ENCODE results near the gene ANP32D.
"Not testable (repeated sequence)": the region's sequence is repeated elsewhere in the genome, so short reads cannot be mapped to it uniquely, and the experiment has no call there.

Gene ANP32D

DNA sequence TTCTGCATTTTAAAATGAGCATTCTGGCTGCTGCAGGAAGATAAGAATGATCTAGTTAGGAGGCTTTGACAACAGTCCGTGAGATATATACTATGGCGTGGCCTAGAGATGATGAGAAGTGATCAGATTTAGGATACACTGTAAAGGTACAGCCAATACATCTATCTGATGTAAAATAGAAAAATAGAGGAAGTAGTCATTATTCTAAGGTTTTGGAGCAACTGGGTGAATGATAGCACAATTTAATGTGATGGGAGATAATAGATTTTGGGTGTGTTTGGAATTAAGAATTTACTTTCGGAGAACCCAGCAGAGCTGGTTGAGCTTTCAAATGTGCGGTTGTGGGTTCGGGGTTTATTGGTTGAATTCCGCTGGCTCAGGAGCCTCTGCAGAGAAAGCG is at the start of gene ANP32D:
ANP32D (plus strand) TSS at position 301 of the 400 bp plus-strand sequence. CDS start 106 bp downstream, outside the sequence.
- no peak for DNase-seq

DNA sequence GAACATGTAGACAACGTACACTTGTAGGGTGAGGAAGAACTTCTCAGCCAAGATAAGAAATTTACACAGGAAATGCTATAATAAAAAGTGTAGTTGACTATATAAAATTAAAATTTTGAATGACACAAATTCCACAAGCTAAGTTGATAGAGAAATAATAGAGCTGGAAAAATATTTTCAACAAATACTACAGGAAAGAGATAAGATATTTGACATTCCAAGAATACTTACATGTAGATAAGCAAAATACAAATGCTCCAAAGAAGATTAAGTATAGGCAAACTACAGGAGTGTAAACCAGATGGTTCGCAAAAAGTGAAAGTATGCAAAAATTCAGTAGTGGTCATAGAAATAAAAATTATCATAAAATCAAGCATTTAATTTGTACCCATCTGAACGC is 49.2 kb upstream of the ANP32D start:
- DNase-seq, result no peak

DNA sequence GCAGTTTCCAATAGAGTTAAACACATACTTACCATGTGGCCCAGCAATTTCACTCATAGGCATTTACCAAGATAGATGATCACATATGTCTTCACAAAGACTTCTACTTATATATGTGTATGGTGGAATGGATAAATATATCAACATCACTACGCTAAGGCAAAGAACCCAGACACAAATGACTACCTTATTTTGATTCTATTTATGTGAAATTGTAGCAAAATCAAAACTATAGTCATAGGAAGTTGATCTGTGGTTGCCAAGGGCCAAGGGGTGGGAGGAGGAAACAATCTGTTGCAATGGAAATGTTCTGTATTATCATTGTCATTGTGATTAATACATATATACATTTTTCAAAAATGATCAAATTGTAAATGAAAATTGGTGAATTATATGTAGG is 47.7 kb upstream of the ANP32D start:
- no peak for DNase-seq

DNA sequence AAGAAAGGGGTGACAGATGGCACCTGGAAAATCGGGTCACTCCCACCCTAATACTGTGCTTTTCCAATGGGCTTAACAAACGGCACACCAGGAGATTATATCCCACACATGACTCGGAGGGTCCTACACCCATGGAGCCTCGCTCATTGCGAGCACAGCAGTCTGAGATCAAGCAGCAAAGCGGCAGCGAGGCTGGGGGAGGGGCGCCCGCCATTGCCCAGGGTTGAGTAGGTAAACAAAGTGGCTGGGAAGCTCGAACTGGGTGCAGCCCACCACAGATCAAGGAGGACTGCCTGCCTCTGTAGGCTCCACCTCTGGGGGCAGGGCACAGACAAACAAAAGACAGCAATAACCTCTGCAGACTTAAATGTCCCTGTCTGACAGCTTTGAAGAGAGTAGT is 38.3 kb upstream of the ANP32D start:
- not testable (repeated sequence) for DNase-seq

DNA sequence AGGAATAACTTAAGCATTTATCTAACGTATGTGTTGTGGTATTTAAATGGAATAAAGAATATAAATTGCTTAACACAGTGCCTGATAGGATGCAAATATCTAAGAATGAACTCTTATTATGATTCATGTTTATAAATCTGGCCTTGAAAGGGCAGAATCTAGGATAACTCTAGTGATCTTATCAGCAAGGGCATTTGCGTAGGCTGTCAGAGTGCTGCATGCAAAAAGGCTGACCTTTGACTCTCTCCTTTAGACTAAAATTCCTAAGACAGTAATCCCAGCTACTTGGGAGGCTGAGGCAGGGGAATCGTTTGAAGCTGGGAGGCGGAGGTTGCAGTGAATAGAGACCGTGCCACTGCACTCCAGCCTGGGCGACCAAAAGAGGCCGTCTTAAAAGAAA is 31.3 kb upstream of the ANP32D start:
- DNase-seq, result no peak

DNA sequence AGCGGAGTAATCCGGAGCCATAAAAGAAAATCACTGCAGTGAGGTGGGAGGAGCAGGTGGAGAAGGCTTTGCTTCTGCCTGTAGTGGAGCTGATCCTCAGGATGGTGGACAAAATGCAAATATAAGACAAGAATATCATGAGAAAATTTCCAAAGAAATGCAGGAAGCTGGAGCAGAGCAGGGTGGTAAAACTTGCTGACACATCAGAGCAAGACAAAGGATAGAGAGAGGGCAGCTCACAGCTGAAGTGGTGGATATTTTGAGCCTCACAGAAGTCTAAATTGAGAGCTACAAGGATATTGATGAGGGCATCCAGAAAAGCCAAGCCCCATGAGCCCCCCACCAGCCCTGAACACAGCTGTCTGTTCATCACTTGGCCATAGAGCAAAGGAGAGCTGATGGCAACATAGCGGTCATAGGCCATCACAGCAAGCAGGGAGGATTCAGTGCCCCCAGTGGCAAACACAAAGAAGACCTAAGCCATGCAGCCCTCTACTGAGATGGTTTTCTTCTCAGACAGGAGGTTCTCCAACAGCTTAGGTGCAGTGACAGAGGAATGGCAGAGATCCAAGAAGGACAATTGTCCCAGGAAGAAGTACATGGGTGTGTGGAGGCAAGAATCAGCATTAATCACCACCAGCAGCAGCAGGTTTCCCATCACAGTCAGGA is 30.0 kb upstream of the ANP32D start:
- DNase-seq, result no peak

DNA sequence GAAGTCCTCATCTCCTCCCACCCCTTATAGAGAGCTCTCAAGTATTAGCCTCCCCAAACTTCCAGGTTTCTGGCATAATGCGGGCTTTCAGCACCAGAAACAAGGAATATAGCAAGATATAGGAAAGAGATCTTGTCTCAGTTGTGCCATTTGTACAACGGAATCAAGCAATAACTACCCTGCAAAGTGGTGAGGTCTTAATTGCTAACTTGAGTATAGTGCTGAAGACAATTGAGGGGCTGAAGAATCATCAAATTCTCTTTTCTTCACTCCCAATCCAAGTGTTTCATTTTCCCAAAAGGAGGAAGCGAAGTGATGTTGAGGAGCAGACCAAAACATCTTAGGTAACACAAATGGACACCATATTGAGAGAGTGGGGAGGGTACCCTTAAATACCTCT is 26.8 kb upstream of the ANP32D start:
- DNase-seq, result no peak

DNA sequence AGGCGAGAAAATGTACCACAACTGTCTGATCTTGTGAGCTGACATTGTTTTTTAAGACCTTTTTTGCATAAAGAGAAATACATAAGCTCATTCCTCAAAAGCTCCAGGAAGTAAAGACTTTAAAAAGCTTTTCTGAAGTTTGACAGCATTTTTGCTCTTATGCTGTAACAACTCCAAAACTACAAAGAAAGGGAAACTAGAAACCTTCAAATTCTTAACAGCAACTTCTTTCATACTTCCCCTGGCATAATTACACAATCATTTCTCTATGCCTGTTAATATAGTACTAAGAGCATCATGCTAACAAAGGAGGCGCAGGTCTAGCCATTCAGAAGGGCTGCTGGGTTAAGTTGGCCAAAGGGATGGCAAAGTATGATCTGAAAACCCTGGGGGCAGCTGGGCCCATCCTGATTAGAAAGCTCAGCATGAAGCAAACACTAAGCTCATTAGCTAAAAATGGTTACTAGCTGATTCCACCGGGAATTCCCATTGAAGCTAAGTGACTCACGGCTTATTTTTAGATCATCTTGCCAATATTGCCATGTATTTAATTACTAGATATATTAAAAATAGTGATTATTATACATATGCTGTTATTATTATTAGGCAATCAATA is 26.1 kb upstream of the ANP32D start:
- DNase-seq, result no peak

DNA sequence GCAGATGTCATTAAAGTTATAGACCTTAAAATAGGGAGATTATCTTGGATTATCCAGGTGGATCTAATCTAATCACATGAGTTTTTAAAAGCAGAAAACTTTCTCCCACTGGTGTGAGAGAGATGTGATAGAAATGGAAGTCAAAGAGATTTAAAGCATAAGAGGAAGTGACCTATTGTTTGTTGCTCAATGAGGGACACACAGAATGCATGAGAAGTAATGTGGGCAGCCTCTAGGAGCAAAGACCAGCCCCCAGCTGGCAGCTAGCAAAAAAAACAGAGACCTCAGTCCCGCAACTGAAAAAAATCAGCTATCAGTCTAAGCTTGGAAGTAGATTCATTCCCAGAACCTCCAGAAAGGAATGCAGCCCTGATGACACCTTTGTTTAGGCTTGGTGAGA is 24.6 kb upstream of the ANP32D start:
- no peak for DNase-seq

DNA sequence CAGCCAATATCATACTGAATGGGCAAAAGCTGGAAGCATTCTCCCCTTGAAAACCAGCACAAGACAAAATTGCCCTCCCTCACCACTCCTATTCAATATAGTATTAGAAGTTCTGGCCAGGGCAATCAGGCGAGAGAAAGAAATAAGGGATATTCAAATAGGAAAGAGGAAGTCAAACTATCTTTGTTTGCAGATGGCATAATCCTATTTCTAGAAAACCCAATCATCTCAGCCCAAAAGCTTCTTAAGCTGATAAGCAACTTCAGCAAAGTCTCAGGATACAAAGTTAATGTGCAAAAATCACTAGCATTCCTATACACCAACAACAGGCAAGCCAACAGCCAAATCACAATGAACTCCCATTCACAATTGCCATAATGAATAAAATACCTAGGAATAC is 21.0 kb upstream of the ANP32D start:
- no peak for DNase-seq

DNA sequence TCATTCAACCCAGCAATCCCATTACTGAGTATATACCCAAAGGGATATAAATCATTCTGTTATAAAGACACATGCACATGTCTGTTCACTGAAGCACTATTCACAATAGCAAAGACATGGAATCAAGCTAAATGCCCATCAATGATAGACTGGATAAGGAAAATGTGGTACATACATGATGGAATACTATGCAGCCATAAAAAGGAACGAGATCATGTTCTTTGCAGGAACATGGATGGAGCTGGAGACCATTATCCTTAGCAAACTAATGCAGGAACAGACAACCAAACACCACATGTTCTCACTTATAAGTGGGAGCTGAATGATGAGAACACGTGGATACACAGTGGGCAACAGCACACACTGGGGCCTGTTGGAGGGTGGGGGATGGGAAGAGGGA is 19.4 kb upstream of the ANP32D start:
- DNase-seq, result not testable (repeated sequence)

DNA sequence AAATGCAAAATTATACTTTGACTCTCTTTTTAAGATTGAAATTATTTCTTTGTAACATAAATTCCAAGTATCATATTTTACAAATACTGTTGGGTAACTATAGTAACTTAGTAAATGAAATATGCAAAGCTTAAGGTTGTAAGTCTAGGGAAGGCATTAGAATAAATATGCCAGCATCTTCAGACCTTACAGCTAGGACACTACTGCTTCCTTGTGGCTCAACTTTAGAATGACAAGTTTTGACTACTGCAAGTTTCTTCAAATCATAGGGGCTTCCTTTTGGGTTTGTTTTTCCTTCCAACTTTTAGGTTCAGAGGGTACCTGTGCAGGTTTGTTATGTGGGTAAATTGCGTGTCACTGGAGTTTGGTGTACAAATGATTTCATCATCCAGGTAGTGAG is 17.7 kb upstream of the ANP32D start:
- no peak for DNase-seq

DNA sequence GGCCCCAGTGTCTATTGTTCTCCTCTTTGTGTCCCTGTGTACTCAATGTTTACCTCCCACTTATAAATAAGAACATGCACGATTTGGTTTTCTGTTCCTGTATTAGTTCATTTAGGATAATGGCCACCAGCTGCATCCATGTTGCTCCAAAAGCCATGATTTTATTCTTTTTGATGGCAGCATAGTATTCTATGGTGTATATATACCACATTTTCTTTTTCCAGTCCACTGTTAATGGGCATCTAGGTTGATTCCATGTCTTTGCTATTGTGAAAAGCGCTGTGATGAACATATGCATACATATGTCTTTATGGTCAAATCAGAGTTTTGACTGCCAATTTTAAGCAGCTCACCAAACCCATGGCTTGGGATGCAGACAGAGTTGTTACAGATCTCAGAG is 17.2 kb upstream of the ANP32D start:
- no peak for DNase-seq

DNA sequence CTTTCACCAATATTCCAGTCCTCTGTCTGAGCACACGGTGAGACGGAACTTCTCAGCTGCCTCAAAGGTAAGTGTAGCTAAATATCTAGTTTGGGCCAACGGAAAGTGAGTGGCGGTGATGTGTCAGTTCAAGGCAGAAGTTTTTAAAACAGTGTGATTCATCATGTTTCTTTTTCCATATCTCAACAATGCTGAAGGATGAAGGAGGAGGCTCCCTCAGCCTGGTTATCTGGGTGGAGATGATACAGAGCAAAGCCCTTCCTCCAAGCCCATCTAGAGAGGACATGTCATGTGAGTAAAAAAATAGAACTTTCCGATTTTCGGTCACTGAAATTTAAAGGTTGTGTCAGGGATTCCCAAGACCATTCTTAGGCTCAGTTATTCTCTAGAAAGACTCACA is 13.1 kb upstream of the ANP32D start:
- DNase-seq, result no peak

DNA sequence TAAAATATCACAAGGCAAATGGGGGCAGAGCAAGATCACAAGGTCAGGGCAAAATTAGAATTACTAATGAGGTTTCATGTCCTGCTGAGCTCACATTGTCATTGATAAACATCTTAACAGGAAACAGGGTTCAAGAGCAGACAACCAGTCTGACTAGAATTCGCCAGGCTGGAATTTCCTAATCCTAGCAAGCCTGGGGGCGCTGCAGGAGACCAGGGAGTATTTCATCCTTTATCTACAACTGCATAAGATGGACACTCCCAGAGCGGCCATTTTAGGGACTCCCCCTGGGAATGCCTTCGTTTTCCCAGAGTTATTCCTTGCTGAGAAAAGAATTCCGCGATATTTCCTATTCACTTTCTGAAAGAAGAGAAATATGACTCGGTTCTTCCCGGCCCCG is 3.3 kb upstream of the ANP32D start:
- not testable (repeated sequence) for DNase-seq

DNA sequence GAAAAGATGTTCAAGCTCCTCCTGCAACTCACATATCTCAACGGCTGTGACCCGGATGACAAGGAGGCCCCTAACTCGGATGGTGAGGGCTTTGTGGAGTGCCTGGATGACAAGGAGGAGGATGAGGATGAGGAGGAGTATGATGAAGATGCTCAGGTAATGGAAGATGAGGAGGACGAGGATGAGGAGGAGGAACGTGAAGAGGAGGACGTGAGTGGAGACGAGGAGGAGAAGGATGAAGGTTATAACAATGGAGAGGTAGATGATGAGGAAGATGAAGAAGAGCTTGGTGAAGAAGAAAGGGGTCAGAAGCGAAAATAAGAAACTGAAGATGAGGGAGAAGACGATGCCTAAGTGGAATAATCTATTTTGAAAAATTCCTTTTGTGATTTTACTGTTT is 702 bp downstream of the ANP32D start:
- no peak for DNase-seq

DNA sequence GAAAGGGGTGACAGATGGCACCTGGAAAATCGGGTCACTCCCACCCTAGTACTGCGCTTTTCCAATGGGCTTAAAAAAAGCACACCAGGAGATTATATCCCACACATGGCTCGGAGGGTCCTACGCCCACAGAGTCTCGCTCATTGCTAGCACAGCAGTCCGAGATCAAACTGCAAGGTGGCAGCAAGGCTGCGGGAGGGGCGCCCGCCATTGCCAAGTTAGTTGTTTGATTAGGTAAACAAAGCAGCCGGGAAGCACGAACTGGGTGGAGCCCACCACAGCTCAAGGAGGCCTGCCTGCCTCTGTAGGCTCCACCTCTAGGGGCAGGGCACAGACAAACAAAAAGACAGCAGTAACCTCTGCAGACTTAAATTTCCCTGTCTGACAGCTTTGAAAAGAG is 2.1 kb downstream of the ANP32D start:
- DNase-seq, result not testable (repeated sequence)

DNA sequence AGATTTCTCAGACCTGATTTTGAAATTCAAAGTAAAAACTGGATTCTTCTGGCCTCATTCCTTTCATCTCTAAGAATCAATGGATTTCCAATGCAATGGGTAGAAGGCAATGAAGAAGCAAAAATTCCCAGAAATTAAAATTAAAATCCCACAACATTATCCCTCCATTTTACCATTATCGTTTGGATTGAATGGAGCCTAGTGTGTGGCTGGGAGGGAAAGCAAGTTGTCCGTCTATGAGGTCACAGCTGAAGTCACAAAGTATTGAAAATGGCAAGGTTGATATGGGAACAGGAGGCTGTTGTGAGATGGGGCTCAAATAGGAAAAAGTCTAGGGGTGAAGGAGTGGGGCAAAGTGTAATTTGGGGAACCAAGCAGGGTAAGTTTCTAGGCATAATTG is 9.8 kb downstream of the ANP32D start, which contains the start of gene C12orf54:
C12orf54 (plus strand) TSS at position 301 of the 400 bp plus-strand sequence. CDS start 799 bp downstream, outside the sequence.
- no peak for DNase-seq

DNA sequence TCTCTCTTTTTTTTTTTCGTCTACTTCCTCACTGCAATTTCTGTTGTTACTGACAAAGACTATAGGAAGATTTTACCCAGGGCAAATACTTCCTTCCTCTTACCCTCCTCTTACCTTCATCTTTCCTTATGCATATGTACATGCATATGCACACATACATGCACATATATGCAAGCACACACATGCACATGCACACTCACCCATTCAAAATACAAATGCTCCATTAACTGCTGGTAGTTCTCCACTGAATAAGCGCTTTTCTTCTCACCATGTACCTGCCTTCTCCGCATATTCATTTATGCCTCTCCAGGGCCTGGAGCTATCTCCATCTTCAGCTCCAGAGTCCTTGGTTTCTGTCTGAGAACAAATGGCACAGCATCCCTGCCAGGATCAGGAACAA is 10.6 kb downstream of the ANP32D start:
- DNase-seq, result no peak

DNA sequence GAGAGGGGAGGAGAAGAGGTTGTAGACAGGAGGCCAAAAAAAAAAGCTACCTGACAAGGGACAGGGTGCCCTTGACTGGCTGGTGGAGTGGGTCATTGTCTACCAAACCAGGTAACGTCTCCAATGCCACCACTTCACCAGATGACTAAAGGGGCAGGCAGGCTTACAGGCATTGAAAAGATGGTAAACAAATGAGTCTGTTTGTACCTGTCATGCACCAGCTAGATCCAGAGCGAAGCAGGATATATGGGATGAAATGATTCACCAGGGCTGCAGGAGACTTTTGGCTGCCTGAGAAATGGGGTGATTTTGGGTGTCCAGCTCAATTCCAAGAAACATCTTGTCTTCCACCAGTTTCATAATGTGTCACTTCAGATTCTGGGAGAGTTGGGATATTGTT is 13.9 kb downstream of the ANP32D start:
- no peak for DNase-seq

DNA sequence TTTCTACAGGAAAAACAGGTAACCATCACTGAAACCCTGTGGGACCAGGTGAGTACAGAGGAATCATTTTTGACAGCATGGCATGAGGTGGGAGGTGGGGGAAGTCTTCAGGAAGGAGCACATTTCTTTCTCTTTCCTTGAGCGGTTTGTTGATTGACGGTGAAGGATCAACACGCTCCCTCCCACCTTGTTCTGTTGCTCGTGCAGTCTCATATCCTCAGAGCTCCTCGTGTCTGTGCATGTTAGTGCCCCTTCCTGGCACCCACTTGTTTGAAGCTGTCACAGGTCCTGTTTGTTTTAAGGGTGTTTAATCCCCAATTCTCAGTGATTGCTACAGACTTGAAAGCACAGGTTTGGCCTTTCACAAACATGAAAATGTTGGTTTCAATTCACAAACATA is 14.3 kb downstream of the ANP32D start:
- no peak for DNase-seq

DNA sequence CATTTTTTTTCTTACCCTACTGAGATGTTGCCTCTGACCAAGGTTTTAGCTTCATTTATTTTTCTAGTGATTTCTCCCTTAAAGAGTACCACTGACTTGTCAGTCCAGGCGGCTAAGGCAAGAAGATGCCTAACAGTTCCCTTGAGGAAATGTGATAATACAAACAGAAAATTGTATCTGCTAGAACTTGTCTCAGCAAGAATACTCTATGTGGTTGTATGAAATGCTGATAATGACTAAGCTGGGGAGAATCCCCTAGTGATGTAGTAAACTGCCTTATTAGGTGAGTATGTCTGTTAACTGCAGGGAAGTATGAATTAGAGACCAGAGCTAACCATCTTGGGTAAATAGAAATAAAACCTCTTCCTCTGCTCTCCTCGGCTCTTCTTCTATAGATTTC is 16.7 kb downstream of the ANP32D start:
- DNase-seq, result no peak

DNA sequence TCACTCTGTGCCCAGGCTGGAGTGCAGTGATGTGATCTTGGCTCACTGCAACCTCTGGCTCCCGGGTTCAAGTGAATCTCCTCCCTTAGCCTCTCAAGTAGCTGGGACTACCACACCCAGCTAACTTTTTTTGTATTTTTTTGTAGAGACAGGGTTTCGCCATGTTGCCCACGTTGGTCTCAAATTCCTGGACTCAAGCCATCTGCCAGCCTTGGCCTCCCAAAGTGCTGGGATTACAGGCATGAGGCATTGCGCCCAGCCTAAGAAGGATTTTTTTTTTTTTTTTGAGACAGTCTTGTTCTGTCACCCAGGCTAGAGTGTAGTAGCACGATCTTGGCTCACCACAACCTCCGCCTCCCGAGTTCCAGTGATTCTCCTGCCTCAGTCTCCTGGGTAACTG is 17.1 kb downstream of the ANP32D start:
- DNase-seq, result not testable (repeated sequence)

DNA sequence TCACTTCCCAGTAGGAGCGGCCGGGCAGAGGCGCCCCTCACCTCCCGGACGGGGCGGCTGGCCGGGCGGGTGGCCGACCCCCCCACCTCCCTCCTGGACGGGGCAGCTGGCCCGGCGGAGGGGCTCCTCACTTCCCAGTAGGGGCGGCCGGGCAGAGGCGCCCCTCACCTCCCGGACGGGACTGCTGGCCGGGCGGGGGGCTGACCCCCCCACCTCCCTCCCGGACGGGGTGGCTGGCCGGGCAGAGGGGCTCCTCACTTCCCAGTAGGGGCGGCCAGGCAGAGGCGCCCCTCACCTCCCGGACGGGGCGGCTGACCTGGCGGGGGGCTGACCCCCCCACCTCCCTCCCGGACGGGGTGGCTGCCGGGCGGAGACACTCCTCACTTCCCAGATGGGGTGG is 27.9 kb downstream of the ANP32D start:
- DNase-seq, result not testable (repeated sequence)

DNA sequence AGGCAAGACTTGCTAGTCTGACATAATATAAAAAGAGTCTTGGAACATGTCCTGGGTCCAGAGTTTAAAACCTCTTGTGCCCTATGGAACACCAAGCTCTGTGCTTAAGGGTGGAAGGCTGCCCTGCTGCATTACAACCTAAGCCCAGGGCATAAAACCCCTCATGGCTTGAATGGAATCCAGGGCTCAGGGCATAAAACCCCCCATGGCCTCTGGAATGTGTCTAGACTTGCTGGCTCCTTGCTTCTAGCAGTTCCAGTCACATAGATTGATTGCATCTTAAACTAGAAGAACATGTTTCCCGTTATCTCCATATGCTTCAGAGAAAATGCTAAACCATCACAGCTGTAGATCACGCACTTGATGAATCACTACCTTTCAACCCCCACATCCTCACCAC is 34.5 kb downstream of the ANP32D start:
- not testable (repeated sequence) for DNase-seq

Data from NCI-H1694 treated with DMSO at 0.1 percent for 48 hours (cell line).